ENCODE data around the gene MAPK9. TPM values are rescaled to one million over a fixed set of nuclear protein-coding genes. Genes with fewer than 3 reads are reported as not detected.

The MAPK9 gene
- total RNA-seq, 2 donors from 2014 or later = 16.1 to 26.8 TPM

- Histone ChIP-seq H3K4me3 (no peak overlapping the region), H3K27ac (no peak overlapping the region), H3K36me3 (peaks cover 87% of the 10 kb centered on the region), H3K27me3 (replicated peaks; ENCODE audit: insufficient read depth) (no peaks in the 10 kb centered on the region), H3K9me3 (peaks cover 40% of the 10 kb centered on the region), H3K4me1 (ENCODE audit: control insufficient read depth in 1 of 2, low read depth in 2 of 2) (no peaks in the 10 kb centered on the region)
- no peak for DNase-seq (ENCODE audit: low spot score)
- no peak for ATAC-seq (ENCODE audit: insufficient number of reproducible peaks, low FRiP score, low read depth)
- no peak for TF ChIP-seq CTCF (IDR thresholded peaks at IDR 0.05)
Measured at GRCh38 chr5:180238631-180239030, 53.3 kb downstream of the MAPK9 start.

- no peak for TF ChIP-seq CTCF (IDR thresholded peaks at IDR 0.05)
- no peak for ATAC-seq (ENCODE audit: insufficient number of reproducible peaks, low FRiP score, low read depth)
- no peak overlapping the region for H3K27ac ChIP-seq
- peaks cover 28% of the 10 kb centered on the region for H3K9me3 ChIP-seq
- no peaks in the 10 kb centered on the region for H3K4me1 ChIP-seq (ENCODE audit: control insufficient read depth in 1 of 2, low read depth in 2 of 2)
- peaks cover 73% of the 10 kb centered on the region for H3K36me3 ChIP-seq
- DNase-seq (ENCODE audit: low spot score) = no peak
- H3K27me3 ChIP-seq (replicated peaks; ENCODE audit: insufficient read depth) = no peaks in the 10 kb centered on the region
- H3K4me3 ChIP-seq = no peak overlapping the region
Measured at GRCh38 chr5:180235846-180236245, 56.0 kb downstream of the MAPK9 start.

GRCh38 chr5:180235077-180235476 is 56.8 kb downstream of the MAPK9 start:
- peaks cover 27% of the 10 kb centered on the region for H3K9me3 ChIP-seq
- no peak overlapping the region for H3K27ac ChIP-seq
- ATAC-seq (ENCODE audit: insufficient number of reproducible peaks, low FRiP score, low read depth) = no peak

GRCh38 chr5:180234271-180234670 is 57.6 kb downstream of the MAPK9 start:
- ATAC-seq (ENCODE audit: insufficient number of reproducible peaks, low FRiP score, low read depth) (no peak), DNase-seq (ENCODE audit: low spot score) (no peak)
- Histone ChIP-seq H3K4me3 (no peak overlapping the region), H3K27me3 (replicated peaks; ENCODE audit: insufficient read depth) (no peaks in the 10 kb centered on the region), H3K27ac (no peak overlapping the region), H3K9me3 (peaks cover 34% of the 10 kb centered on the region), H3K4me1 (ENCODE audit: control insufficient read depth in 1 of 2, low read depth in 2 of 2) (no peaks in the 10 kb centered on the region), H3K36me3 (peaks cover 64% of the 10 kb centered on the region)
- TF ChIP-seq CTCF (IDR thresholded peaks at IDR 0.05) = no peak

More at GRCh38 chr5:180235077-180235476, 56.8 kb downstream of the MAPK9 start:
- Histone ChIP-seq H3K27me3 (replicated peaks; ENCODE audit: insufficient read depth) (no peaks in the 10 kb centered on the region), H3K4me1 (ENCODE audit: control insufficient read depth in 1 of 2, low read depth in 2 of 2) (no peaks in the 10 kb centered on the region), H3K36me3 (peaks cover 66% of the 10 kb centered on the region), H3K4me3 (no peak overlapping the region)
- no peak for TF ChIP-seq CTCF (IDR thresholded peaks at IDR 0.05)
- no peak for DNase-seq (ENCODE audit: low spot score)

- no peak for TF ChIP-seq CTCF (IDR thresholded peaks at IDR 0.05)
- Histone ChIP-seq H3K27me3 (replicated peaks; ENCODE audit: insufficient read depth) (no peaks in the 10 kb centered on the region), H3K27ac (no peak overlapping the region), H3K36me3 (peaks cover 59% of the 10 kb centered on the region), H3K4me3 (no peak overlapping the region), H3K9me3 (peaks cover 39% of the 10 kb centered on the region), H3K4me1 (ENCODE audit: control insufficient read depth in 1 of 2, low read depth in 2 of 2) (no peaks in the 10 kb centered on the region)
- no peak for ATAC-seq (ENCODE audit: insufficient number of reproducible peaks, low FRiP score, low read depth)
- no peak for DNase-seq (ENCODE audit: low spot score)
Measured at GRCh38 chr5:180233729-180234128, 58.2 kb downstream of the MAPK9 start.
